ENCODE results near the gene LOC128125822.

The LOC128125822 gene

GRCh38 chr6:63598049-63599036 lies 26.1 kb downstream of the LOC128125822 start:
- no peak for DNase-seq (ENCODE audit: low read depth)
- ChIA-PET CTCF (interaction anchor here (0.7 to 3.1 kb wide), 37 partner anchors 9 to 286 kb away, joined by 3 to 34 read pairs (median 4); partner anchors contain the start of gene PHF3), POLR2A (no interaction called here)
- peak; percentile 90 for TF ChIP-seq CTCF (IDR thresholded peaks at IDR 0.05; ENCODE audit: insufficient read depth, low read depth, low read length)
- H3K4me3 ChIP-seq (ENCODE audit: low read depth, low read length): peak overlapping the region; percentile 49
- no peaks in the 10 kb centered on the region for H3K27me3 ChIP-seq (ENCODE audit: control insufficient read depth, insufficient read depth, low read length)
- no peaks in the 10 kb centered on the region for H3K36me3 ChIP-seq (ENCODE audit: control insufficient read depth, insufficient read depth, low read length)

GRCh38 chr6:63599243-63599642 lies 27.0 kb downstream of the LOC128125822 start:
- Histone ChIP-seq H3K27me3 (ENCODE audit: control insufficient read depth, insufficient read depth, low read length) (no peaks in the 10 kb centered on the region), H3K36me3 (ENCODE audit: control insufficient read depth, insufficient read depth, low read length) (no peaks in the 10 kb centered on the region), H3K4me3 (ENCODE audit: low read depth, low read length) (no peak overlapping the region)
- no peak for TF ChIP-seq CTCF (IDR thresholded peaks at IDR 0.05; ENCODE audit: insufficient read depth, low read depth, low read length)
- POLR2A ChIA-PET: no interaction called here
- CTCF ChIA-PET: interaction anchor here (0.8 to 3.1 kb wide), 21 partner anchors 8 to 247 kb away, joined by 3 to 34 read pairs (median 6); no protein-coding TSS in a partner anchor
- no peak for DNase-seq (ENCODE audit: low read depth)

GRCh38 chr6:63600136-63600535 lies 27.9 kb downstream of the LOC128125822 start:
- TF ChIP-seq CTCF (IDR thresholded peaks at IDR 0.05; ENCODE audit: insufficient read depth, low read depth, low read length): no peak
- CTCF ChIA-PET: interaction anchor here (0.6 kb wide), 1 partner anchor 130 kb away, joined by 3 read pairs; no protein-coding TSS in a partner anchor
- Histone ChIP-seq H3K4me3 (ENCODE audit: low read depth, low read length) (no peak overlapping the region), H3K27me3 (ENCODE audit: control insufficient read depth, insufficient read depth, low read length) (no peaks in the 10 kb centered on the region), H3K36me3 (ENCODE audit: control insufficient read depth, insufficient read depth, low read length) (no peaks in the 10 kb centered on the region)
- POLR2A ChIA-PET: no interaction called here
- DNase-seq (ENCODE audit: low read depth): no peak

- Histone ChIP-seq H3K4me3 (ENCODE audit: low read depth, low read length) (no peak overlapping the region), H3K36me3 (ENCODE audit: control insufficient read depth, insufficient read depth, low read length) (no peaks in the 10 kb centered on the region), H3K27me3 (ENCODE audit: control insufficient read depth, insufficient read depth, low read length) (no peaks in the 10 kb centered on the region)
- CTCF ChIA-PET: interaction anchor here (4.8 kb wide), 1 partner anchor 11 kb away, joined by 26 read pairs; no protein-coding TSS in a partner anchor
- POLR2A ChIA-PET: no interaction called here
- no peak for TF ChIP-seq CTCF (IDR thresholded peaks at IDR 0.05; ENCODE audit: insufficient read depth, low read depth, low read length)
- no peak for DNase-seq (ENCODE audit: low read depth)
Observed at GRCh38 chr6:63609231-63609630, 37.0 kb downstream of the LOC128125822 start.

- ChIA-PET CTCF (interaction anchor here (0.6 to 4.8 kb wide), 2 partner anchors 12 to 48 kb away, joined by 3 to 26 read pairs; no protein-coding TSS in a partner anchor), POLR2A (no interaction called here)
- Histone ChIP-seq H3K27me3 (ENCODE audit: control insufficient read depth, insufficient read depth, low read length) (no peaks in the 10 kb centered on the region; the same call in 1 of the 2 replicates), H3K36me3 (ENCODE audit: control insufficient read depth, insufficient read depth, low read length) (no peaks in the 10 kb centered on the region), H3K4me3 (ENCODE audit: low read depth, low read length) (no peak overlapping the region)
- DNase-seq (ENCODE audit: low read depth): no peak
- TF ChIP-seq CTCF (IDR thresholded peaks at IDR 0.05; ENCODE audit: insufficient read depth, low read depth, low read length): no peak
Observed at GRCh38 chr6:63610944-63611343, 38.7 kb downstream of the LOC128125822 start.

All from BJ (cell line).